SK-N-SH treated with all-trans-retinoic acid at 6 μM for 48 hours (cell line): Measurements from ENCODE around the gene CAND2.
A peak's percentile ranks its signal among the peaks of the same experiment; 100 is the strongest.

Source experiments
- ATAC-seq: fragments of 200-7000 bp; cut with Tn5 transposase; 3 replicates; pipeline ENCODE4 v1.9.1; 2020; ENCODE audit warnings: mild to moderate bottlenecking, moderate library complexity
- ARNTL ChIP-seq: fragments of 450-650 bp; formaldehyde crosslinking; IDR thresholded peaks from 2 replicates; pipeline ENCODE4 v1.5.0; 2020; ENCODE audit warnings: low read depth, mild to moderate bottlenecking, moderate library complexity, borderline replicate concordance
- CSDC2 ChIP-seq: fragments of 250-450 bp; sonication (Bioruptor Pico); IDR thresholded peaks from 2 replicates; pipeline ENCODE4 v1.5.0; 2020; ENCODE audit warnings: mild to moderate bottlenecking, moderate library complexity
- ESRRG ChIP-seq: fragments of 250-450 bp; sonication (Bioruptor Pico); IDR thresholded peaks from 2 replicates; pipeline ENCODE4 v1.6.1; 2021; ENCODE audit warnings: mild to moderate bottlenecking
- GLIS3 ChIP-seq: fragments of 250-450 bp; sonication (Bioruptor Pico); IDR thresholded peaks from 2 replicates; pipeline ENCODE4 v1.5.0; 2020; ENCODE audit warnings: mild to moderate bottlenecking, moderate library complexity
- ISL1 ChIP-seq: fragments of 250-450 bp; sonication (Bioruptor Pico); IDR thresholded peaks from 2 replicates; pipeline ENCODE4 v2.1.2; 2022; ENCODE audit warnings: mild to moderate bottlenecking, moderate library complexity
- OSR1 ChIP-seq: fragments of 250-450 bp; sonication (Bioruptor Pico); IDR thresholded peaks from 2 replicates; pipeline ENCODE4 v1.8.0; 2022; ENCODE audit warnings: moderate library complexity, mild to moderate bottlenecking, inconsistent platforms
- PPARA ChIP-seq: fragments of 250-450 bp; sonication (Bioruptor Pico); IDR thresholded peaks from 2 replicates; pipeline ENCODE4 v1.5.0; 2020; ENCODE audit warnings: mild to moderate bottlenecking, borderline replicate concordance
- RARB ChIP-seq: fragments of 250-450 bp; sonication (Bioruptor Pico); IDR thresholded peaks from 2 replicates; pipeline ENCODE4 v1.8.0; 2021; ENCODE audit warnings: mild to moderate bottlenecking, moderate library complexity
- TOX ChIP-seq: fragments of 250-450 bp; sonication (Bioruptor Pico); IDR thresholded peaks from 2 replicates; pipeline ENCODE4 v1.8.0; 2021; ENCODE audit warnings: mild to moderate bottlenecking, moderate library complexity, borderline replicate concordance
- ZC3H10 ChIP-seq: fragments of 250-450 bp; sonication (Bioruptor Pico); IDR thresholded peaks from 2 replicates; pipeline ENCODE4 v1.5.1; 2021; ENCODE audit warnings: mild to moderate bottlenecking, moderate library complexity
- ZFP30 ChIP-seq: fragments of 450-650 bp; formaldehyde crosslinking; IDR thresholded peaks from 2 replicates; pipeline ENCODE4 v1.5.0; 2022; ENCODE audit warnings: mild to moderate bottlenecking, moderate library complexity
- ZNF565 ChIP-seq: fragments of 450-650 bp; formaldehyde crosslinking; conservative IDR thresholded peaks from 2 replicates; pipeline ENCODE4 v1.5.0; 2020; ENCODE audit warnings: low read depth, mild to moderate bottlenecking, moderate library complexity
- ZNF70 ChIP-seq: fragments of 450-650 bp; formaldehyde crosslinking; IDR thresholded peaks from 2 replicates; pipeline ENCODE4 v1.5.0; 2020; ENCODE audit warnings: mild to moderate bottlenecking, moderate library complexity
- ZNF8 ChIP-seq: fragments of 450-650 bp; formaldehyde crosslinking; IDR thresholded peaks from 2 replicates; pipeline ENCODE4 v1.5.0; 2020; ENCODE audit warnings: mild to moderate bottlenecking, moderate library complexity
- TF ChIP-seq, protein P1 (sequence below): fragments of 250-450 bp; sonication (Bioruptor Pico); IDR thresholded peaks from 2 replicates; pipeline ENCODE4 v1.5.0; 2020; ENCODE audit warnings: mild to moderate bottlenecking, moderate library complexity
- TF ChIP-seq, protein P2 (sequence below): fragments of 250-450 bp; sonication (Bioruptor Pico); IDR thresholded peaks from 2 replicates; pipeline ENCODE4 v1.5.1; 2021; ENCODE audit warnings: mild to moderate bottlenecking, moderate library complexity
- TF ChIP-seq, protein P3 (sequence below): fragments of 250-450 bp; sonication (Bioruptor Pico); IDR thresholded peaks from 2 replicates; pipeline ENCODE4 v1.5.1; 2020; ENCODE audit warnings: low read depth, mild to moderate bottlenecking, moderate library complexity
- TF ChIP-seq, protein P4 (sequence below): fragments of 250-450 bp; sonication (Bioruptor Pico); IDR thresholded peaks from 2 replicates; pipeline ENCODE4 v1.8.0; 2021; ENCODE audit warnings: low read depth, mild to moderate bottlenecking, moderate library complexity, borderline replicate concordance

Gene CAND2

GRCh38 chr3:12828751-12829150 is 32.3 kb downstream of the CAND2 start:
- no peak for ATAC-seq
- TF ChIP-seq ZC3H10 (CRISPR knock-in tag) (no peak), OSR1 (no peak), PPARA (no peak), ISL1 (no peak), RARB (CRISPR knock-in tag) (no peak), ARNTL (CRISPR knock-in tag) (no peak), ZNF70 (no peak), ZNF8 (CRISPR knock-in tag) (no peak), GLIS3 (CRISPR knock-in tag) (no peak)
- TF ChIP-seq, protein P1, sequence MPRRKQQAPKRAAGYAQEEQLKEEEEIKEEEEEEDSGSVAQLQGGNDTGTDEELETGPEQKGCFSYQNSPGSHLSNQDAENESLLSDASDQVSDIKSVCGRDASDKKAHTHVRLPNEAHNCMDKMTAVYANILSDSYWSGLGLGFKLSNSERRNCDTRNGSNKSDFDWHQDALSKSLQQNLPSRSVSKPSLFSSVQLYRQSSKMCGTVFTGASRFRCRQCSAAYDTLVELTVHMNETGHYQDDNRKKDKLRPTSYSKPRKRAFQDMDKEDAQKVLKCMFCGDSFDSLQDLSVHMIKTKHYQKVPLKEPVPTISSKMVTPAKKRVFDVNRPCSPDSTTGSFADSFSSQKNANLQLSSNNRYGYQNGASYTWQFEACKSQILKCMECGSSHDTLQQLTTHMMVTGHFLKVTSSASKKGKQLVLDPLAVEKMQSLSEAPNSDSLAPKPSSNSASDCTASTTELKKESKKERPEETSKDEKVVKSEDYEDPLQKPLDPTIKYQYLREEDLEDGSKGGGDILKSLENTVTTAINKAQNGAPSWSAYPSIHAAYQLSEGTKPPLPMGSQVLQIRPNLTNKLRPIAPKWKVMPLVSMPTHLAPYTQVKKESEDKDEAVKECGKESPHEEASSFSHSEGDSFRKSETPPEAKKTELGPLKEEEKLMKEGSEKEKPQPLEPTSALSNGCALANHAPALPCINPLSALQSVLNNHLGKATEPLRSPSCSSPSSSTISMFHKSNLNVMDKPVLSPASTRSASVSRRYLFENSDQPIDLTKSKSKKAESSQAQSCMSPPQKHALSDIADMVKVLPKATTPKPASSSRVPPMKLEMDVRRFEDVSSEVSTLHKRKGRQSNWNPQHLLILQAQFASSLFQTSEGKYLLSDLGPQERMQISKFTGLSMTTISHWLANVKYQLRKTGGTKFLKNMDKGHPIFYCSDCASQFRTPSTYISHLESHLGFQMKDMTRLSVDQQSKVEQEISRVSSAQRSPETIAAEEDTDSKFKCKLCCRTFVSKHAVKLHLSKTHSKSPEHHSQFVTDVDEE (CRISPR knock-in tag), result no peak
- TF ChIP-seq, protein P2, sequence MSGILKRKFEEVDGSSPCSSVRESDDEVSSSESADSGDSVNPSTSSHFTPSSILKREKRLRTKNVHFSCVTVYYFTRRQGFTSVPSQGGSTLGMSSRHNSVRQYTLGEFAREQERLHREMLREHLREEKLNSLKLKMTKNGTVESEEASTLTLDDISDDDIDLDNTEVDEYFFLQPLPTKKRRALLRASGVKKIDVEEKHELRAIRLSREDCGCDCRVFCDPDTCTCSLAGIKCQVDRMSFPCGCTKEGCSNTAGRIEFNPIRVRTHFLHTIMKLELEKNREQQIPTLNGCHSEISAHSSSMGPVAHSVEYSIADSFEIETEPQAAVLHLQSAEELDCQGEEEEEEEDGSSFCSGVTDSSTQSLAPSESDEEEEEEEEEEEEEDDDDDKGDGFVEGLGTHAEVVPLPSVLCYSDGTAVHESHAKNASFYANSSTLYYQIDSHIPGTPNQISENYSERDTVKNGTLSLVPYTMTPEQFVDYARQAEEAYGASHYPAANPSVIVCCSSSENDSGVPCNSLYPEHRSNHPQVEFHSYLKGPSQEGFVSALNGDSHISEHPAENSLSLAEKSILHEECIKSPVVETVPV (CRISPR knock-in tag), result no peak
- TF ChIP-seq, protein P3, sequence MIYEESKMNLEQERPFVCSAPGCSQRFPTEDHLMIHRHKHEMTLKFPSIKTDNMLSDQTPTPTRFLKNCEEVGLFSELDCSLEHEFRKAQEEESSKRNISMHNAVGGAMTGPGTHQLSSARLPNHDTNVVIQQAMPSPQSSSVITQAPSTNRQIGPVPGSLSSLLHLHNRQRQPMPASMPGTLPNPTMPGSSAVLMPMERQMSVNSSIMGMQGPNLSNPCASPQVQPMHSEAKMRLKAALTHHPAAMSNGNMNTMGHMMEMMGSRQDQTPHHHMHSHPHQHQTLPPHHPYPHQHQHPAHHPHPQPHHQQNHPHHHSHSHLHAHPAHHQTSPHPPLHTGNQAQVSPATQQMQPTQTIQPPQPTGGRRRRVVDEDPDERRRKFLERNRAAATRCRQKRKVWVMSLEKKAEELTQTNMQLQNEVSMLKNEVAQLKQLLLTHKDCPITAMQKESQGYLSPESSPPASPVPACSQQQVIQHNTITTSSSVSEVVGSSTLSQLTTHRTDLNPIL (CRISPR knock-in tag), result no peak

- TF ChIP-seq, protein P2 (CRISPR knock-in tag), result no peak
- TF ChIP-seq ZNF565 (CRISPR knock-in tag) (no peak), ZFP30 (CRISPR knock-in tag) (no peak), TOX (CRISPR knock-in tag) (no peak), CSDC2 (no peak), ZNF70 (no peak), ZC3H10 (CRISPR knock-in tag) (no peak)
- TF ChIP-seq, protein P4, sequence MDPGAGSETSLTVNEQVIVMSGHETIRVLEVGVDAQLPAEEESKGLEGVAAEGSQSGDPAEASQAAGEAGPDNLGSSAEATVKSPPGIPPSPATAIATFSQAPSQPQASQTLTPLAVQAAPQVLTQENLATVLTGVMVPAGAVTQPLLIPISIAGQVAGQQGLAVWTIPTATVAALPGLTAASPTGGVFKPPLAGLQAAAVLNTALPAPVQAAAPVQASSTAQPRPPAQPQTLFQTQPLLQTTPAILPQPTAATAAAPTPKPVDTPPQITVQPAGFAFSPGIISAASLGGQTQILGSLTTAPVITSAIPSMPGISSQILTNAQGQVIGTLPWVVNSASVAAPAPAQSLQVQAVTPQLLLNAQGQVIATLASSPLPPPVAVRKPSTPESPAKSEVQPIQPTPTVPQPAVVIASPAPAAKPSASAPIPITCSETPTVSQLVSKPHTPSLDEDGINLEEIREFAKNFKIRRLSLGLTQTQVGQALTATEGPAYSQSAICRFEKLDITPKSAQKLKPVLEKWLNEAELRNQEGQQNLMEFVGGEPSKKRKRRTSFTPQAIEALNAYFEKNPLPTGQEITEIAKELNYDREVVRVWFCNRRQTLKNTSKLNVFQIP, result no peak
- ATAC-seq, result no peak
Measured at GRCh38 chr3:12829404-12829803, 32.9 kb downstream of the CAND2 start.

DNA sequence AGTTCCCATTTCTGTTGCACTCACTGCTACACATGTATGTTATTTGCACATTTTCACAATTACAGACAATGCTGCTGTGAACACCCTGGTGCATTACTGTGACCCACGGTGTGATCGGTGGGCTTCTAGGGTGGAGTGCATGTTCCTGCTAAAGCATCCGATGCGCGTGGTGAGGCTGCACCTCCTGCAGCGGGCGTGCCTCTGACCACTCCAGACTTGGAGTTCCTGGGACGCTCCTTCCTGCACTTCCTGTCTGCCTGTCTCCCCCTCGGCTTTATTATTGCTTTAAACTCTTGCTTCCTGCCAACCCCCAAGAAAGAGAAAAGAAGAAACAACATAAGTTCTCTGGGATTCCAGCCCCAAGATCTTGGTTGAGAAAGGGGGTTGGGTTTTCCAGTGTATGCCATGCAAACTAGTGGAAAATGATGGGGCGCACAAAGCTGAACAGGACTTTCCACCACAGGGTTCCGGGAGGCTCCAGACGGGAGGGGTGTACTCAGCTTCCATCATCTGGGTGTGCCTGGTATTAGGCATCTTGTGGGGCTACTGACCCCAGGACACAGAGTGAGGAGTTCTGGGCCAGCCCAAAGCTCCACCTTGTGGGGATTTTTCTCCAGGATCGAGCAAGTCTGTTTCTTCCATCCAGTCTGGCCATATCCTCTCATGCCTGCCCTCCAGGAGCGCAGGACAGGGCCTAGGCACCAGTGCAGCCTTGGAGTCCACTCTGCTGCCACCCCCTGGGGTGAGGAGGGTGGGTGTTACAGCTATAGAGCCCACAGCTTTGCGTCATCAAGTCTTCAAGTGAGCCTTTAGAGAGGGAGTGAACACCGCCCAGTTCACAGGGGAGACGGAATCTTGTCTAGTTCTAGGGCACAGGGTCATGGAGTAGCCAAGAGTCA is 33.7 kb downstream of the CAND2 start:
- TF ChIP-seq GLIS3 (CRISPR knock-in tag) (no peak), TOX (CRISPR knock-in tag) (no peak)
- ATAC-seq, result peak; percentile 50

- ATAC-seq, result peak; percentile 28
- no peak for TF ChIP-seq GLIS3 (CRISPR knock-in tag)
- no peak for TF ChIP-seq ISL1
- no peak for TF ChIP-seq ESRRG (CRISPR knock-in tag)
- no peak for TF ChIP-seq ZNF565 (CRISPR knock-in tag)
- TF ChIP-seq CSDC2, result no peak
- TF ChIP-seq ZFP30 (CRISPR knock-in tag), result no peak
- no peak for TF ChIP-seq RARB (CRISPR knock-in tag)
- TF ChIP-seq TOX (CRISPR knock-in tag), result no peak
Measured at GRCh38 chr3:12830785-12831156, 34.3 kb downstream of the CAND2 start.
